ENCODE measurements around the gene ZBTB40. TPM values are rescaled to one million over a fixed set of nuclear protein-coding genes. Genes with fewer than 3 reads are reported as not detected.

The ZBTB40 gene
- total RNA-seq, 1 experiment from 2014 or later: 11.5 TPM

DNA sequence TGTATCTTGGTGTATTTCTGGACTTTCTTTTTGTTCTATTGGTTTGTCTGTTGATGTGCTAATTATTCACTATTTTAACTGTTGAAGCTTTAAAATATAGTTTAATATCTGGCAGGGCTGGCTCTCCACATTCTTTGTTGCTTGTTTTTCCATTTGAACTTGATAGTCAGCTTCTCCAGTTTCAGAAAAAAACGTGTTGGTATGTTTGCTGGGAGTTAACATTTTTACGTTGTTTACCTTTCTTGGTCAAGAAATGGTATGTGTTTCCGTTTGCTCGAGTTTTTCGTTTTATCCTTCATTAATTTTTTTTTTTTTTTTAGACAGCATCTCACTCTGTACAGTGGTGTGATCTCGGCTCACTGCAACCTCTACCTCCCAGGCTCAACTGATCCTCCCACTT, 16.9 kb upstream of the ZBTB40 start:
- ATAC-seq: no peak
- Mint-ChIP-seq H3K4me3 (no peak overlapping the region), H3K36me3 (peaks cover 6% of the 10 kb centered on the region), H3K4me1 (no peaks in the 10 kb centered on the region), H3K27me3 (ENCODE audit: low read depth) (no peaks in the 10 kb centered on the region), H3K9me3 (peaks cover 11% of the 10 kb centered on the region), H3K27ac (no peak overlapping the region)
- POLR2A ChIA-PET: no interaction called here
- TF ChIP-seq PREB (CRISPR knock-in tag; IDR thresholded peaks at IDR 0.05; ENCODE audit: borderline replicate concordance) (no peak), TCF7 (CRISPR knock-in tag; IDR thresholded peaks at IDR 0.05; ENCODE audit: low read depth) (no peak), GRHL2 (CRISPR knock-in tag; IDR thresholded peaks at IDR 0.05; ENCODE audit: insufficient replicate concordance, severe bottlenecking) (no peak), MYBL2 (CRISPR knock-in tag; IDR thresholded peaks at IDR 0.05) (no peak), SMAD3 (CRISPR knock-in tag; IDR thresholded peaks at IDR 0.05; ENCODE audit: borderline replicate concordance) (no peak), ESRRA (CRISPR knock-in tag; IDR thresholded peaks at IDR 0.05; ENCODE audit: borderline replicate concordance) (no peak), CREB1 (CRISPR knock-in tag; IDR thresholded peaks at IDR 0.05) (no peak), PRRX2 (CRISPR knock-in tag; IDR thresholded peaks at IDR 0.05) (no peak), KAT7 (CRISPR knock-in tag; IDR thresholded peaks at IDR 0.05; ENCODE audit: borderline replicate concordance) (no peak), CTCF (IDR thresholded peaks at IDR 0.05) (no peak), CDX4 (CRISPR knock-in tag; IDR thresholded peaks at IDR 0.05; ENCODE audit: borderline replicate concordance) (no peak), ZBTB21 (CRISPR knock-in tag; IDR thresholded peaks at IDR 0.05; ENCODE audit: borderline replicate concordance) (no peak), PRDM15 (CRISPR knock-in tag; IDR thresholded peaks at IDR 0.05) (no peak), FOXK1 (CRISPR knock-in tag; IDR thresholded peaks at IDR 0.05) (no peak), STAT6 (CRISPR knock-in tag; conservative IDR thresholded peaks at IDR 0.05; ENCODE audit: low read depth) (no peak)
- TF ChIP-seq, protein P1, sequence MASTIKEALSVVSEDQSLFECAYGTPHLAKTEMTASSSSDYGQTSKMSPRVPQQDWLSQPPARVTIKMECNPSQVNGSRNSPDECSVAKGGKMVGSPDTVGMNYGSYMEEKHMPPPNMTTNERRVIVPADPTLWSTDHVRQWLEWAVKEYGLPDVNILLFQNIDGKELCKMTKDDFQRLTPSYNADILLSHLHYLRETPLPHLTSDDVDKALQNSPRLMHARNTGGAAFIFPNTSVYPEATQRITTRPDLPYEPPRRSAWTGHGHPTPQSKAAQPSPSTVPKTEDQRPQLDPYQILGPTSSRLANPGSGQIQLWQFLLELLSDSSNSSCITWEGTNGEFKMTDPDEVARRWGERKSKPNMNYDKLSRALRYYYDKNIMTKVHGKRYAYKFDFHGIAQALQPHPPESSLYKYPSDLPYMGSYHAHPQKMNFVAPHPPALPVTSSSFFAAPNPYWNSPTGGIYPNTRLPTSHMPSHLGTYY (CRISPR knock-in tag; IDR thresholded peaks at IDR 0.05): no peak
- TF ChIP-seq, protein P2, sequence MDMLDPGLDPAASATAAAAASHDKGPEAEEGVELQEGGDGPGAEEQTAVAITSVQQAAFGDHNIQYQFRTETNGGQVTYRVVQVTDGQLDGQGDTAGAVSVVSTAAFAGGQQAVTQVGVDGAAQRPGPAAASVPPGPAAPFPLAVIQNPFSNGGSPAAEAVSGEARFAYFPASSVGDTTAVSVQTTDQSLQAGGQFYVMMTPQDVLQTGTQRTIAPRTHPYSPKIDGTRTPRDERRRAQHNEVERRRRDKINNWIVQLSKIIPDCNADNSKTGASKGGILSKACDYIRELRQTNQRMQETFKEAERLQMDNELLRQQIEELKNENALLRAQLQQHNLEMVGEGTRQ (CRISPR knock-in tag; IDR thresholded peaks at IDR 0.05): no peak
- TF ChIP-seq, protein P3, sequence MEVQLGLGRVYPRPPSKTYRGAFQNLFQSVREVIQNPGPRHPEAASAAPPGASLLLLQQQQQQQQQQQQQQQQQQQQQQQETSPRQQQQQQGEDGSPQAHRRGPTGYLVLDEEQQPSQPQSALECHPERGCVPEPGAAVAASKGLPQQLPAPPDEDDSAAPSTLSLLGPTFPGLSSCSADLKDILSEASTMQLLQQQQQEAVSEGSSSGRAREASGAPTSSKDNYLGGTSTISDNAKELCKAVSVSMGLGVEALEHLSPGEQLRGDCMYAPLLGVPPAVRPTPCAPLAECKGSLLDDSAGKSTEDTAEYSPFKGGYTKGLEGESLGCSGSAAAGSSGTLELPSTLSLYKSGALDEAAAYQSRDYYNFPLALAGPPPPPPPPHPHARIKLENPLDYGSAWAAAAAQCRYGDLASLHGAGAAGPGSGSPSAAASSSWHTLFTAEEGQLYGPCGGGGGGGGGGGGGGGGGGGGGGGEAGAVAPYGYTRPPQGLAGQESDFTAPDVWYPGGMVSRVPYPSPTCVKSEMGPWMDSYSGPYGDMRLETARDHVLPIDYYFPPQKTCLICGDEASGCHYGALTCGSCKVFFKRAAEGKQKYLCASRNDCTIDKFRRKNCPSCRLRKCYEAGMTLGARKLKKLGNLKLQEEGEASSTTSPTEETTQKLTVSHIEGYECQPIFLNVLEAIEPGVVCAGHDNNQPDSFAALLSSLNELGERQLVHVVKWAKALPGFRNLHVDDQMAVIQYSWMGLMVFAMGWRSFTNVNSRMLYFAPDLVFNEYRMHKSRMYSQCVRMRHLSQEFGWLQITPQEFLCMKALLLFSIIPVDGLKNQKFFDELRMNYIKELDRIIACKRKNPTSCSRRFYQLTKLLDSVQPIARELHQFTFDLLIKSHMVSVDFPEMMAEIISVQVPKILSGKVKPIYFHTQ (CRISPR knock-in tag; IDR thresholded peaks at IDR 0.05): no peak
- TF ChIP-seq, protein P4, sequence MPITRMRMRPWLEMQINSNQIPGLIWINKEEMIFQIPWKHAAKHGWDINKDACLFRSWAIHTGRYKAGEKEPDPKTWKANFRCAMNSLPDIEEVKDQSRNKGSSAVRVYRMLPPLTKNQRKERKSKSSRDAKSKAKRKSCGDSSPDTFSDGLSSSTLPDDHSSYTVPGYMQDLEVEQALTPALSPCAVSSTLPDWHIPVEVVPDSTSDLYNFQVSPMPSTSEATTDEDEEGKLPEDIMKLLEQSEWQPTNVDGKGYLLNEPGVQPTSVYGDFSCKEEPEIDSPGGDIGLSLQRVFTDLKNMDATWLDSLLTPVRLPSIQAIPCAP (CRISPR knock-in tag; IDR thresholded peaks at IDR 0.05): no peak
- CTCF ChIA-PET: interaction anchor here (0.7 to 1.0 kb wide), 2 partner anchors 207 to 274 kb away, joined by 3 read pairs; no protein-coding TSS in a partner anchor
- DNase-seq (ENCODE audit: low spot score): no peak
